Measurements from ENCODE around the gene MMRN2.

Gene MMRN2

DNA sequence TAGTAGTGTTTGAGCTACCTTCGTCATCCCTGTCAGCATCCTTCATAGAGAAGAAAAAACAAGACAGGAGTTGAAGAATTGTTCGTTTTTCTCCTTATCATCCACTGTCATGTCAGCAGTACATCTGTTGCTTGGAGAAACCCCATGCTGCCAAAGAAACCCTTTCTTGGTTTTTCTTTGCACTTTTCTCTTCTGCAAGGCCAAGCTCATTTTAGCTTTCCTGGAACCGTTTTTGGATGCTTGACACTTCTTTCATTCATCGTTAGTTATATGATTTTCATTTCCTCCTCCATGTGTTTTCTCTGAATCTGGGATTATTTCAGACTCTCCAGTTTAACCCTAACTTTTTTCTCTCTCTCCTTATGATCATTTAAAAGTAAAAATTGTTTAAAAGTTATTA lies 58.9 kb downstream of the MMRN2 start:
- DNase-seq (ENCODE audit: low read depth in 2 of 2, low spot score in 1 of 2) = no peak

DNA sequence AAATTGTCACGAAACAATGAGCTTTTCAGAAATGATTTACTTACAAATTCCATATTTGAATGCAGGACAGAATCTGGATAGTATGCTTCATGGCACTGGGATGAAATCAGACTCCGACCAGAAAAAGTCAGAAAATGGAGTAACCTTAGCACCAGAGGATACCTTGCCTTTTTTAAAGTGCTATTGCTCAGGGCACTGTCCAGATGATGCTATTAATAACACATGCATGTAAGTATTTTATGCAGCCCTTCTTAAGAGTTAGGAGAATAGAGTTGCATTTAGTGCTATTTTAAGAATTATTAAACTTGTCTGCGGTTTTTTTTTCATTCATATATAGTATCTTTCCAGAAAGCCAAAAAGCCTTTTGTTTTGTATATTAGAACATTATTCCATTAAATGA lies 67.4 kb downstream of the MMRN2 start:
- DNase-seq (ENCODE audit: low read depth in 2 of 2, low spot score in 1 of 2) = no peak

DNA sequence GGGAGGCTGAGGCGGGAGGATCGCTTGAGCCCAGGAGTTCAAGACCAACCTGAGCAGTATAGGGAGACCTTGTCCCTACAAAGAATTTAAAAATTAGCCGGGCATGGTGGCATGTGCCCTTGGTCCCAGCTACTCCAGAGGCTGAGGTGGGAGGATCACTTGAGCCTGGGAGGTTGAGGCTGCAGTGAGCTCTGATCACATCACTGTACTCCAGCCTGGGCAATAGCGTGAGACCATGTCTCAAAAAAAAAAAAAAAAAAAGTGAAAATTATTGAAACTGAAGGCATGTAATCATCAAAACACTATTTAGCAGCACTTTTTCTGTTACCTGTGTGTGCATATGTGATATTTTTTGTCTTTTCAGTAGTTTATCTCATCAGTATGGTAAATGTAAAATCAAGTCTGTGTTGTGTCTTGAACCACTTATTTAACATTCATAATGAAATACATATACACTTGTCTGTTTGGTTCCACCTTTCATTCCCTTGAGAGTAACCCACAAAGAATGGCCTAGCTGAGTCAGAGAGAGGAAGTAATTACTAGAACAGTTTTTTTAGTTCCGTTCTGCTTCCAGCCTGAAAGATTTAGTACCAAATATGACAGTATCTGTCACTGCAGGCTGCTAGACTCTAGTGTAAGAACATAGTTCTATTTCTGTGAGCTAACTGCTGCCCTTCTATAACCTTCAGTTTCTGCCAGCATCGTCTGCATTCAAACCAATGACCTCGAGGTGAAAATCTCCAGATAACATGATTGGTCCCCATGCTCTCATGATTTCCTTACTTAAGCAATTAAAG lies 68.6 kb downstream of the MMRN2 start:
- DNase-seq (ENCODE audit: low read depth in 2 of 2, low spot score in 1 of 2) = no peak
